ENCODE data around the gene TMEM145. TPM values are rescaled to one million over a fixed set of nuclear protein-coding genes. Genes with fewer than 3 reads are reported as not detected.

The TMEM145 gene
- total RNA-seq, 1 donor from 2014 or later: not detected

Small RNAs within 50 kb of the gene (microRNA-seq; reads per million reads assigned to microRNA genes)
- gene MIR8077: not detected

Other genes with a start within 250 kb of the TMEM145 start
- 9.2 and 12.1 TPM in 2 replicates for gene GRIK5, start 243.1 kb upstream of the TMEM145 start, total RNA-seq
- 20.0 and 20.2 TPM in 2 replicates for gene ZNF574, start 237.1 kb upstream of the TMEM145 start, total RNA-seq
- 7.7 and 8.3 TPM in 2 replicates for gene POU2F2, start 180.9 kb upstream of the TMEM145 start, total RNA-seq
- gene DEDD2, start 95.6 kb upstream of the TMEM145 start, total RNA-seq: 24.4 and 26.1 TPM in 2 replicates
- 20.2 and 21.6 TPM in 2 replicates for gene ZNF526, start 93.0 kb upstream of the TMEM145 start, total RNA-seq
- gene GSK3A, start 70.7 kb upstream of the TMEM145 start, total RNA-seq: 49.5 and 50.3 TPM in 2 replicates
- gene ERF, start 58.2 kb upstream of the TMEM145 start, total RNA-seq: 108 TPM in 2 replicates
- 73.4 and 78.5 TPM in 2 replicates for gene CIC, start 44.1 kb upstream of the TMEM145 start, total RNA-seq
- 1.3 and 1.4 TPM in 2 replicates for gene PRR19, start 11.2 kb upstream of the TMEM145 start, total RNA-seq
- 44.1 and 51.8 TPM in 2 replicates for gene PAFAH1B3, start 10.7 kb upstream of the TMEM145 start, total RNA-seq
- 42.0 and 45.7 TPM in 2 replicates for gene MEGF8, start 12.3 kb downstream of the TMEM145 start, total RNA-seq
- gene CNFN, start 77.0 kb downstream of the TMEM145 start, total RNA-seq: 0.61 and 2.5 TPM in 2 replicates
- gene LIPE, start 114.1 kb downstream of the TMEM145 start, total RNA-seq: 1.3 and 2.0 TPM in 2 replicates
- gene CXCL17, start 129.6 kb downstream of the TMEM145 start, total RNA-seq: not detected in 2 replicates
- 1.1 and 1.7 TPM in 2 replicates for gene CEACAM1, start 215.2 kb downstream of the TMEM145 start, total RNA-seq